Astrocyte of the spinal cord (primary cell): ENCODE measurements around the gene PEPD.

Source experiments
- DNase-seq: peaks from one replicate; pipeline ENCODE4 v3.0.0; 2011; ENCODE audit warnings: low read depth, low spot score
- H3K4me3 ChIP-seq: 2 replicates; pipeline ENCODE4 v1.5.1; 2011; ENCODE audit warnings: low read depth, mild to moderate bottlenecking, low read length, moderate library complexity
- CTCF ChIP-seq: IDR thresholded peaks from 2 replicates; pipeline ENCODE4 v1.5.1; 2012; ENCODE audit warnings: low read depth, mild to moderate bottlenecking, low read length, inconsistent platforms
- in situ Hi-C: cut with HindIII; loops from 2 replicates; pipeline ENCODE4 v1.10.0; 2017; ENCODE audit warnings: low sequenced_read_pairs

The PEPD gene

GRCh38 chr19:33376941-33377557, 144.5 kb downstream of the PEPD start:
- in situ Hi-C loops, result no loop called here
- no peak for TF ChIP-seq CTCF
- DNase-seq, result no peak
- no peak overlapping the region for H3K4me3 ChIP-seq

DNA sequence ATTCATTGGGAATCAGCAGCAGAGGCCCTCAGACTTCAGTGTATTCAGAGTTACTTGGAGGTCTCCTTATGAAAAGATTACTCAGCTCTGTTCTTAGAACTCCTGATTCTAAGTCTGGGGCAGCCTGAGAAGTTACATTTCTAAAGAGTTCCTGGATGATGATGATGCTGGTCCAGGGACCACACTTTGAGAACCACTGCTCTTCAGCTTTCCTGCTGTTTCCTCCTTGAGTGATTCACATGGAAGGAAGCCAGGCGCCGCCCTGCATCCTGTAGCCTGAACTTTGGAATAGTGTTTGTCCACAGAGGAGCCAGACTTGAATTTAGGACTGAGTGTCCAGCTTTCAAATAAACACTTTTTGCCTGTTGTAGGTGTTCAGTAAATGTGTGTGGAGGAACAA, 145.2 kb downstream of the PEPD start:
- TF ChIP-seq CTCF, result no peak
- no peak overlapping the region for H3K4me3 ChIP-seq
- in situ Hi-C loops, result no loop called here
- peak; percentile 86 for DNase-seq

DNA sequence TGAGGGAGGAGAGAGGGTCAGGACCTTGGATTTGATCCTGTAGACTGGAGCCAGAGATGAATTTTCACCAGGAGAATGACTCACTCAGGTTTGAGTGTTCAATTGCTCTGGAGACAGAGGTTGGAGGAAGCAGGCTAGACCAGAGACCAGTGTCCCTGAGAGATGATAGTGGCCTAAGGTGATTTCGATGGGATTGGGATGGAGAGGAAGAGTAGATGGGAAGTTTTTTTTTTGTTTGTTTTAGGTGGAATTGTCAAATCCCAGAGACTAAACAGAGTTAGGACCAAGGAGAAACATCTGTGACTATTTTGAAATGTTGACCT, 145.8 kb downstream of the PEPD start:
- no peak overlapping the region for H3K4me3 ChIP-seq
- in situ Hi-C loops, result no loop called here
- DNase-seq, result peak; percentile 42

GRCh38 chr19:33375156-33375836, 146.3 kb downstream of the PEPD start:
- DNase-seq, result no peak
- in situ Hi-C loops, result no loop called here
- H3K4me3 ChIP-seq, result peak overlapping the region; percentile 58
- no peak for TF ChIP-seq CTCF

More for the DNA sequence above, 145.8 kb downstream of the PEPD start:
- no peak for TF ChIP-seq CTCF

DNA sequence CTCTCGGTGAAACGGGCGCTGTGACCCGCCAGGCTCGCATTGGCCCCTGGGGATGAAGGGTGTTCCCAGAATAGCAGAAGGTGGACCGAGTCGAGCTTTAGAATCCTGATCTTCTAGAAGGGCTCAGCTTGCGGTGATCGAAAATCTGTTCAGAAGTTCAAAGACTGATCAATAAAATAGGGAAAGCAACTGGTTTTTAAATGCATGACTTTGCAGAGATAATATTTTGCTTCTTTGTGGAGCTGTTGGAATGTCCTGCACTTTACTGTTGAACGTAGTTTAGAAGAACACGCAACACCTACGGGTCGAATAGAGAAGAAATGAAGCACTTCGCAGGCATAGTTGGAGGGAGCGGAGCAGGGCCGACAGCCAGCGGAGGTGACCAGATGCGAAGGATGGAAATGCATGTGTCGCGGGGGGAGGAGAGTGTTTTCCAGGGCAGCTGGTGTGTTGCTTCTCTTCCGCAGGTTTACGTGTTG, 147.3 kb downstream of the PEPD start:
- in situ Hi-C loops, result no loop called here
- H3K4me3 ChIP-seq, result peak overlapping the region; percentile 58
- DNase-seq, result peak; percentile 44
- TF ChIP-seq CTCF, result peak; percentile 7

DNA sequence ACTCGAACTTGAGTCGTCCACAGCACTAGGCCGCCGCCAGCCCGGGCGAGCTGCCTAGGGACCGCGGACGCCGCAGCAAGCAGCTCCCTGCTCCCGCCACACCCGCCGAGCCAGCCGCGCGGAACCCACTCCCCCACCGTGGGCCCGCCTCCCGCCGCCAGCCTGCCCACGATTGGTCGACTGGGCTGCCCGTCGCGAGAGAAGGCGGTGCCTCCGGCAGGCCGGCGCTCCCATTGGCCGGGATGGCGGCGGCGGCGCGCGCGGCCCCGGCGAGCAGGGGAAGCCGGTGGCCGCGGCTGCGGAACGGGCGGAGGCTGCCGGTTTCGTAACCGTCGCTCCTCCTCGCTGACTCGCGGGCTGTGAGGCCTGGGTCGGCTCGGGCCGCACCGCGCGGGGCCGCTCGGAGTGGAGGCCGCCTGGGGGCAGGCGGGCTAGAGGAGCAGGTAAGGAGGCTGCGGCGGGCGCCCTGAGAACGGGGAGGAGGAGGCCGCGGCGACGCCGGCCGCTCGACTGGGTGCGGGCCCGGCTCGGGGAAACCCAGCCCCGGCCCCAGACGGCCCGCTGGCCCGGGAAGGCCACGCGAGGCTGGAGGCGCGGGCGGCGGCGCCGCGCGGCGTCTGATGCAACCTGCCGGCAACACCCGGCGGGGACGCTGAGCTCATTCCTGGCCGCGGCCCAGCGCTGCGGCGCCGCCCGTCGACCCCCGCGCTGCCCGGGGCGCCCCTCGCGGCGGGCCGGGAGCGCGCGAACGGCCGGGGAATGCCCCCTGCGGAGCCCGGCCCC, 147.9 kb downstream of the PEPD start, which contains the start of gene CEBPG:
Gene CEBPG, plus strand, starts transcription at position 257 of the 783 bp plus-strand sequence. CDS start 5,531 bp downstream, outside the sequence.
- DNase-seq, result peak; percentile 92
- TF ChIP-seq CTCF, result no peak
- peak within 1 kb of the TSS; percentile 58 for H3K4me3 ChIP-seq
- in situ Hi-C loops, result no loop called here
